Frontal cortex (tissue), 4 donors: ENCODE data around the gene GTPBP6. TPM values are rescaled to one million over a fixed set of nuclear protein-coding genes. Genes with fewer than 3 reads are reported as not detected.
"Not testable (repeated sequence)": the region's sequence is repeated elsewhere in the genome, so short reads cannot be mapped to it uniquely, and the experiment has no call there.

Source experiments
- DNase-seq, 2 donors: peaks; one replicate each; pipeline ENCODE4 v3.0.0; 2012; ENCODE audit warnings: low spot score in 2 of 2
- FAIRE-seq: peaks from 2 replicates; lab custom pipeline; 2012; peaks lifted over from hg19 to GRCh38; lab: Jason Lieb, UNC
- total RNA-seq: library from RNA; depleted of rRNA; stranded (reverse); fragments of >200 nt; gene quantifications from one replicate; pipeline ENCODE4 v1.2.3, GENCODE V29; 2014
- donor health status: control.
- donor health status: control.
- donor health status: control.

GTPBP6 gene
- total RNA-seq, 1 donor from 2014 or later: 23.6 TPM

- DNase-seq (no peak), FAIRE-seq (no peak)
These were observed 34.2 kb upstream of the GTPBP6 start for GRCh38 chrX:352582-353314.

- FAIRE-seq: no peak
- no peak for DNase-seq
These were observed 33.6 kb upstream of the GTPBP6 start for GRCh38 chrX:352181-352580.

GRCh38 chrX:351736-352135 lies 33.1 kb upstream of the GTPBP6 start:
- no peak for FAIRE-seq
- DNase-seq: no peak

DNA sequence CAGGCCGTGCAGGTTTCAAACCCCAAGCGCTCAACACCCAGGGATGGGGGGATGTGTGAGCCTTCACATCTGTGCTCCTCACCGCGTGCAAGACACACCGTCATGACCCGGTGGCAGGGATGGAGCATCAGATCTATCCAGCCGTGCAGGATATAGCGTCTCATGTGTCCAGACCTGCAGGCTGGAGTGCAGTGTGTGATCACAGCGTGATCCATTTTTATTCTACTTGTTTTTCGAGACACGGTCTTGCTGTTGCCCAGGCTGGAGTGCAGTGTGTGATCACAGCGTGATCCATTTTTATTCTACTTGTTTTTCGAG lies 32.7 kb upstream of the GTPBP6 start:
- not testable (repeated sequence) for FAIRE-seq, DNase-seq

DNA sequence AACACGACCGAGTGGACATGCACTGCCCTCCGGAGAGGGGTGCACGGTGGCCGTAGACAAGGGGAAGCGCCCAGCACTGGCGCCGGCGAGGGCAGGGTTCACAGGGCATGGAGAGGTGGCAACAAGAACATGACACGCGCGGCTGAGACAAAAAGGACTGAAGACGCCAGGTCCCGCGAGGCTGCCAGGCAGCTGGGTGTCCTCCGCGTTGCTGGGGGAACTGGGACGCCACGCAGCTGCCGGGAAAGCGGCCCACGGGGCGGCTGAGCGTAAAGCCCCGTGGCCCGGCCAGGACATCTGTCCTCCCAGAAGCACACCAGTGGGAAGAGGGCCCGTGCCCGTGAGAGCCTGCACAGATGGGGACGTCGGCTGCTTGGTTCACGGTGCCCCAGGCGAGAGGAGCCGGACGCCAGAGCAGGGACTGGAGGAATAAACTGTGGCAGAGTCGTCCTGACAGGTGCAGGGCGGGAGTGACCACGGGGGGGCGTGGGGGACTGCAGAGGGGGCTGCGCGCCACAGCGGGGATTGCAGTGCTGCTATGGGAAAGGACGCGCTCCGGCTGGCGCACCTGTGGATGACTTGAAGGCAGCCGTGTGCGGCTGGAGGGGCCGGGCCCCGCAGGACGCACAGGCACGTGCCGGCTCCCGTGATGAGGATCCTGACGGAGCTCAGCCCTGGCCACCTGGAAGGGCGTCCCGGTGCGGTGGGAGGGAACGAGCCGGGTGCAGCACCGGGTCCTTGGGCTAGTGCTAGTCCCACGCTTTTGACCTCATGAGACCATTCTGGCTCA lies 32.1 kb upstream of the GTPBP6 start:
- no peak for FAIRE-seq
- DNase-seq: no peak

GRCh38 chrX:350148-350533 lies 31.5 kb upstream of the GTPBP6 start:
- DNase-seq (no peak), FAIRE-seq (no peak)

DNA sequence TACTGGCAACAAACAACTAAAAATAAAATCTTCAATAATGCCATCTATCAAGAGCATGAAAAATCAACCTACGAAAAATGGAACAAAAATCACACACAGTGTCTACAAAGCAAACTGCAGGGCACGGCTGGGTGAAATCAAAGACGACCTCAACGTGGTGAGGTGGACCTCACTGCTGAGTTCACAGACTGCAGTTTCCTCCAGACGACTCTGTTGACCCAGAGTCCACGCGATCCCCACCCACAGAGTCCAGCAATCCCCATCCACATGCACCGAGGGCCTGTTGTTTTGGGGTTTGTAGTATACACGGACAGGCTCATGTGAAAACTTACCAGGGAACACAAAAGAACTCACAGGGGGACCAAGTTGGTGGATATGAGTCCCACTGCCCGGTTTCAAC lies 31.1 kb upstream of the GTPBP6 start:
- FAIRE-seq (no peak), DNase-seq (no peak)

DNA sequence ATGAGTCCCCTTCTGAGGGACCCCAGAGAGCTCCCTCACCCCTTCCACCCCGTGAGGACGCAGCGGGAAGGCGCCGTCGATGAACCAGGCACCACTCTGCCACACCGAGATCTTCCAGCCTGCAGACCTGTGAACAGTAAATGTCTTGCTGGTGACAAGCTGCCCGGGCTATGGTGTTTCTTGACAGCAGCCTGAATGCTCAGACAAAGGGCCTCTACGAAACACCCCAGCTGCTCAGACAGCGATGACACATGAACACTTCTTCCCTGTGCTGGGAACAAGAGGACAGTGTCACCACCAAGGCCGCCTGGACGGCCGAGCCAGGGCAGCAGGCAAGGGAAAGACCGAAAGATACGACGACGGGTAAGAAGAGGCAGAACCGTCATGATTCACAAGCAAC lies 30.6 kb upstream of the GTPBP6 start:
- FAIRE-seq: no peak
- DNase-seq: peak; percentile 58 to 66

GRCh38 chrX:348461-349117 lies 30.0 kb upstream of the GTPBP6 start:
- no peak for FAIRE-seq
- no peak for DNase-seq

- DNase-seq (no peak), FAIRE-seq (no peak)
These were observed 28.9 kb upstream of the GTPBP6 start for GRCh38 chrX:347351-348117.

DNA sequence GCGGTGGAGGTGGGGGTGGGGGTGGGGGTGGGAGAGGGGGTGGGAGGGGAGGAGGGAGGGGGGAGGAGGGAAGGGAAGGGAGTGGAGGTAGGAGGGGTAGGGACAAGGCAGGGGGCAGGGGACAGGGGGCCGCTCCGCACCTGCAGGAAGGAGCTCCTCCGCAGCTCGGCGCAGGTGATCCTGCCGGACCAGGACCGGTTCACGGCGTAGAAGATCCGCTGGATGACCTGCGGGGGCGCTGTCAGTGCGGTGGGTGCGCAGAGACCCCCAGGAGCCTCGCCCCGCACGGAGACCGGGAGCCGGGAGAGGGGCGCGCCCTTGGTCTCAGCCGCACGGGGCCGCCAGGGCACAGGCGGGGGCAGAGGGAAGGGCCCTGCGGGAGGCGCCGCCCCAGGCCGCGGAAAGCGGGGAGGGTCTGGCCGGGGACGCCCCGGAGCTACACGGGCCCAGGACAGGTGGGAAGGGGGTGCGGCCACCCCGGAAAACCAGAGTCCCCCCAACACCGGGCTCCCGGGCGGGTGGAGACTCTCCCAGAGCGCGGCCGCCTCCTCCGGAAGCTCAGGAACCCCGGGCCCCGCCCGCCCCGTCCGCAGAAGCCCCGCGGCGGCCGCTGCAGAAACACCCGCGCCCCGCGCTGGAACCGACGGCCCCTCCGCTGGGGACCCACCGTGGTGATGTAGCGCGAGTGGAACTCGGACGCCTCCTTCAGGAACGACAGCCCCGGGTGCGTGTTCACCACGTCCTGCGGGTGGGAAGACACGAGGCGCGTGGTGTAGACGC lies 27.6 kb upstream of the GTPBP6 start:
- no peak for DNase-seq

GRCh38 chrX:345020-345925 lies 26.7 kb upstream of the GTPBP6 start:
- no peak for FAIRE-seq
- DNase-seq: no peak

More for the DNA sequence above, 27.6 kb upstream of the GTPBP6 start:
- no peak for FAIRE-seq

DNA sequence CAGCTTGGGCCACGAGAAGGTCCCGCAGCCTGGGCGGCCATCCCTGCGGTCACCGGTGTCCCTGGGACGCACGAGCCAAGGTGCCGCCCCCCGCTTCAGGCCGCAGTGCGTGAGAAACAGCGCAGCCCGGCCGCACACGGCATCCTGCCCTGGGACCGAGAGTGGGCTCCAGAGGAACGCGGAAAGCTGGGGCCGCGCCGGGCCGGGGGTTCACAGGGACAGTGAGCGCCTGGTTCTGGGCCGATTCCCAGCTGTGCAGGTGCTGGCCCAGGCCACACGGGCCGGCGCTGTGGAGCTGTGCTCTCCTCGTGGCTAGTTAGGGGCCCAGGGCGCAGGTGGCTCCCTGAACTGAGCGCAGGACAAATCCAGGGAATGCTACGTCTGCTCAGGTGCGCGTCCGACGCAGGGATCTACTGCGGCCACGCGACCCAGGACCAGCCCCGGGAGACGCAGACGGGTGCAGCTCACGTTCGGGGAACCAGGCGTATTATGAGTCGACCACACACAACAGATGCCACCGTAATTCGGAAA lies 25.8 kb upstream of the GTPBP6 start:
- FAIRE-seq: no peak

DNA sequence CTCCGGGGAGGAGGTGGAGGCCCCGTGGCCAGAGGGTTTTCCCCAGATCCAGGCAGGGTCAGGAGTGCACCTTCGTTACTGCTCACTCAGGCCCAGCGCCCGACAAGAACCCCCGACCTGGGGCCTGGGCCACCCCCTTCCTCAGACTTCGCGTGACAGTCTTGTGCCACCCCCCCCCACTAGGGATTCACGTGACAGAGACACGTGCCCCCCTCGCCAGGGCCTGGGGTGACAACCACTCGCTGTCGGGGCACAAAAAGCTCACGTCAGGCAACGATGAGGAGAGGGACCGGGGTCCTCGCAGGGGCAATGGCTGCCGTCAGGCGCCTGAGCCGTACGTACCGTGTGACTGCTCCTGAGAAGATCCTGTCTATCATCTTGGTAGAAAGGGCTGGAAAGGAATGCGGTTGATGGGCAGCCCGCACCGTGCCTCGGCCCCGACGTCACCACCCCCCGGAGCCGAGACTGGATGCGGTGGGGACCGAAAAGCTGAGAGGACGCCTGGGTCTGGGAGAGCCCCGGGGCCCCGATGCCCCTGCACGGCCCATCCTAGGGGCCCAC lies 23.0 kb upstream of the GTPBP6 start:
- no peak for DNase-seq
- FAIRE-seq: no peak

More for the DNA sequence above, 25.8 kb upstream of the GTPBP6 start:
- DNase-seq: no peak

- DNase-seq (no peak), FAIRE-seq (no peak)
These were observed 22.2 kb upstream of the GTPBP6 start for GRCh38 chrX:340641-341423.

GRCh38 chrX:340121-340520 lies 21.5 kb upstream of the GTPBP6 start:
- DNase-seq: no peak
- FAIRE-seq: no peak

GRCh38 chrX:338836-339400 lies 20.3 kb upstream of the GTPBP6 start:
- no peak for FAIRE-seq
- no peak for DNase-seq
